HG03060 (cell line): Measurements from ENCODE around the gene NEK6.

Experiments used
- ATAC-seq: cut with Tn5 transposase; IDR thresholded peaks from one replicate; pipeline ENCODE4 v1.9.1; 2021; ENCODE audit warnings: low read depth, moderate number of reproducible peaks; ENCODE audit not compliant: unreplicated experiment

The NEK6 gene

GRCh38 chr9:124349675-124350493 is 92.1 kb downstream of the NEK6 start:
- ATAC-seq, result no peak

- no peak for ATAC-seq
Measured at GRCh38 chr9:124350494-124351263, 92.9 kb downstream of the NEK6 start.

- no peak for ATAC-seq
Measured at GRCh38 chr9:124351672-124352468, 94.1 kb downstream of the NEK6 start.

- no peak for ATAC-seq
Measured at GRCh38 chr9:124352616-124353015, 94.9 kb downstream of the NEK6 start.

- no peak for ATAC-seq
Measured at GRCh38 chr9:124353166-124353768, 95.5 kb downstream of the NEK6 start.

- no peak for ATAC-seq
Measured at GRCh38 chr9:124353811-124354274, 96.1 kb downstream of the NEK6 start.

GRCh38 chr9:124354346-124355038 is 96.7 kb downstream of the NEK6 start:
- no peak for ATAC-seq

- no peak for ATAC-seq
Measured at GRCh38 chr9:124355039-124355940, 97.5 kb downstream of the NEK6 start.

GRCh38 chr9:124355941-124356744 is 98.4 kb downstream of the NEK6 start:
- ATAC-seq, result no peak

GRCh38 chr9:124356745-124357390 is 99.1 kb downstream of the NEK6 start:
- ATAC-seq, result no peak

GRCh38 chr9:124357721-124358361 is 100.1 kb downstream of the NEK6 start:
- ATAC-seq, result no peak

GRCh38 chr9:124358631-124359030 is 100.9 kb downstream of the NEK6 start:
- ATAC-seq, result no peak

GRCh38 chr9:124359426-124359825 is 101.7 kb downstream of the NEK6 start:
- no peak for ATAC-seq

- ATAC-seq, result no peak
Measured at GRCh38 chr9:124359855-124360678, 102.3 kb downstream of the NEK6 start.

- no peak for ATAC-seq
Measured at GRCh38 chr9:124361128-124361527, 103.4 kb downstream of the NEK6 start.
